WTC11 (cell line): ENCODE measurements around the gene EXOC4. TPM values are rescaled to one million over a fixed set of nuclear protein-coding genes. Genes with fewer than 3 reads are reported as not detected.

ENCODE experiments used
- ATAC-seq: fragments of 200-7000 bp; cut with Tn5 transposase; 2 replicates; pipeline ENCODE4 v1.10.0; 2021; ENCODE audit warnings: mild to moderate bottlenecking, moderate library complexity
- CTCF ChIA-PET: fragments of 300-600 bp; sonication (Branson Sonifier 250); formaldehyde crosslinking; loops from one replicate; lab custom pipeline; 2021; ENCODE audit warnings: antibody characterized with exemption; lab: Charles Lee
- POLR2A ChIA-PET: fragments of 350-600 bp; sonication (Branson Sonifier 250); formaldehyde crosslinking; loops from one replicate; lab custom pipeline; 2021; ENCODE audit warnings: antibody characterized with exemption; lab: Charles Lee
- DNase-seq: peaks from one replicate; pipeline ENCODE4 v3.0.0; 2021; ENCODE audit warnings: low spot score
- H3K27ac Mint-ChIP-seq: 2 replicates; pipeline ENCODE4 v1.8.0; 2021; ENCODE audit warnings: mixed read lengths
- H3K27me3 Mint-ChIP-seq: 2 replicates; pipeline ENCODE4 v1.8.0; 2021; ENCODE audit warnings: low read depth, mild to moderate bottlenecking, moderate library complexity, mixed read lengths
- H3K36me3 Mint-ChIP-seq: 2 replicates; pipeline ENCODE4 v1.8.0; 2021; ENCODE audit warnings: mixed read lengths
- H3K4me1 Mint-ChIP-seq: 2 replicates; pipeline ENCODE4 v1.8.0; 2022; ENCODE audit warnings: mixed read lengths
- H3K4me3 Mint-ChIP-seq: 2 replicates; pipeline ENCODE4 v1.8.0; 2021; ENCODE audit warnings: mild to moderate bottlenecking, moderate library complexity, mixed read lengths
- H3K9me3 Mint-ChIP-seq: 2 replicates; pipeline ENCODE4 v1.8.0; 2021; ENCODE audit warnings: mixed read lengths
- AR ChIP-seq: fragments of 250-450 bp; sonication (Bioruptor Pico); IDR thresholded peaks from 2 replicates; pipeline ENCODE4 v1.9.0; 2021; ENCODE audit warnings: mild to moderate bottlenecking
- CBFB ChIP-seq: sonication (generic); formaldehyde crosslinking; IDR thresholded peaks from 2 replicates; pipeline ENCODE4 v1.8.1; 2022; ENCODE audit warnings: mild to moderate bottlenecking, low read depth, missing genetic modification reagents
- CTCF ChIP-seq: fragments of 200-600 bp; IDR thresholded peaks from 2 replicates; pipeline ENCODE4 v1.8.0; 2022; ENCODE audit warnings: antibody characterized with exemption
- E2F5 ChIP-seq: sonication (generic); formaldehyde crosslinking; IDR thresholded peaks from 2 replicates; pipeline ENCODE4 v1.8.1; 2022; ENCODE audit warnings: mild to moderate bottlenecking, moderate library complexity, missing genetic modification reagents
- ELF4 ChIP-seq: sonication (generic); formaldehyde crosslinking; IDR thresholded peaks from 2 replicates; pipeline ENCODE4 v1.8.1; 2022; ENCODE audit warnings: low read depth, mild to moderate bottlenecking, moderate library complexity, missing genetic modification reagents
- JUN ChIP-seq: sonication (generic); formaldehyde crosslinking; IDR thresholded peaks from 2 replicates; pipeline ENCODE4 v1.8.0; 2023; ENCODE audit warnings: mild to moderate bottlenecking, missing genetic modification reagents
- MXD4 ChIP-seq: fragments of 250-450 bp; sonication (Bioruptor Pico); IDR thresholded peaks from 2 replicates; pipeline ENCODE4 v1.8.0; 2021; ENCODE audit warnings: mild to moderate bottlenecking, moderate library complexity, borderline replicate concordance
- NR2C2 ChIP-seq: sonication (generic); formaldehyde crosslinking; IDR thresholded peaks from 2 replicates; pipeline ENCODE4 v1.8.0; 2022; ENCODE audit warnings: mild to moderate bottlenecking, missing genetic modification reagents
- NR3C1 ChIP-seq: sonication (generic); formaldehyde crosslinking; conservative IDR thresholded peaks from 2 replicates; pipeline ENCODE4 v1.8.1; 2023; ENCODE audit warnings: low read depth, mild to moderate bottlenecking, missing genetic modification reagents
- OVOL2 ChIP-seq: fragments of 250-450 bp; sonication (Bioruptor Pico); IDR thresholded peaks from 2 replicates; pipeline ENCODE4 v1.9.0; 2021; ENCODE audit warnings: mild to moderate bottlenecking, borderline replicate concordance
- PRDM15 ChIP-seq: sonication (generic); formaldehyde crosslinking; IDR thresholded peaks from 2 replicates; pipeline ENCODE4 v1.8.0; 2022; ENCODE audit warnings: missing genetic modification reagents
- PREB ChIP-seq: sonication (generic); formaldehyde crosslinking; IDR thresholded peaks from 2 replicates; pipeline ENCODE4 v1.8.1; 2022; ENCODE audit warnings: mild to moderate bottlenecking, missing genetic modification reagents, moderate library complexity, borderline replicate concordance
- RELA ChIP-seq: sonication (generic); formaldehyde crosslinking; IDR thresholded peaks from 2 replicates; pipeline ENCODE4 v1.8.1; 2022; ENCODE audit warnings: missing genetic modification reagents, mild to moderate bottlenecking, borderline replicate concordance
- TEAD1 ChIP-seq: sonication (generic); formaldehyde crosslinking; IDR thresholded peaks from 2 replicates; pipeline ENCODE4 v1.8.0; 2022; ENCODE audit warnings: mild to moderate bottlenecking, missing genetic modification reagents
- TEAD4 ChIP-seq: sonication (generic); formaldehyde crosslinking; IDR thresholded peaks from 2 replicates; pipeline ENCODE4 v1.8.0; 2022; ENCODE audit warnings: mild to moderate bottlenecking, missing genetic modification reagents
- USF1 ChIP-seq: sonication (generic); formaldehyde crosslinking; IDR thresholded peaks from 2 replicates; pipeline ENCODE4 v1.8.0; 2022; ENCODE audit warnings: mild to moderate bottlenecking, missing genetic modification reagents
- ZNF281 ChIP-seq: sonication (generic); formaldehyde crosslinking; IDR thresholded peaks from 2 replicates; pipeline ENCODE4 v1.8.0; 2023; ENCODE audit warnings: mild to moderate bottlenecking, missing genetic modification reagents
- ZSCAN18 ChIP-seq: fragments of 250-450 bp; sonication (Bioruptor Pico); IDR thresholded peaks from 2 replicates; pipeline ENCODE4 v2.1.2; 2022; ENCODE audit warnings: mild to moderate bottlenecking, moderate library complexity
- total RNA-seq: library from RNA; stranded (reverse); gene quantifications from 3 replicates; pipeline ENCODE4 v1.2.3, GENCODE V29; 2021

The EXOC4 gene
- total RNA-seq, 1 experiment from 2014 or later: 62.0 TPM

- TF ChIP-seq PREB: no peak
- TF ChIP-seq ZSCAN18 (CRISPR knock-in tag): no peak
- TF ChIP-seq NR2C2 (CRISPR knock-in tag): no peak
- no peak for TF ChIP-seq ELF4
- no peak for TF ChIP-seq CBFB
- no peak for TF ChIP-seq JUN (CRISPR knock-in tag)
- TF ChIP-seq OVOL2 (CRISPR knock-in tag): no peak
- no peak for TF ChIP-seq PRDM15
- no peaks in the 10 kb centered on the region for H3K36me3 Mint-ChIP-seq
- no peaks in the 10 kb centered on the region for H3K27me3 Mint-ChIP-seq
- POLR2A ChIA-PET: no interaction called here
- no peak overlapping the region for H3K4me3 Mint-ChIP-seq
- peaks cover 14% of the 10 kb centered on the region for H3K4me1 Mint-ChIP-seq
- no peaks in the 10 kb centered on the region for H3K9me3 Mint-ChIP-seq
- ATAC-seq (no peak), DNase-seq (no peak)
- CTCF ChIA-PET: interaction anchor here (1.4 kb wide), 1 partner anchor 85 kb away, joined by 5 read pairs; no protein-coding TSS in a partner anchor
- no peak overlapping the region for H3K27ac Mint-ChIP-seq
Observed at GRCh38 chr7:134056816-134057215, 803.9 kb downstream of the EXOC4 start.

GRCh38 chr7:134058521-134058920 lies 805.6 kb downstream of the EXOC4 start:
- H3K27me3 Mint-ChIP-seq: no peaks in the 10 kb centered on the region
- ChIA-PET CTCF (no interaction called here), POLR2A (no interaction called here)
- H3K4me1 Mint-ChIP-seq: peaks cover 2% of the 10 kb centered on the region; the same call in 1 of the 2 replicates
- no peaks in the 10 kb centered on the region for H3K36me3 Mint-ChIP-seq
- H3K9me3 Mint-ChIP-seq: no peaks in the 10 kb centered on the region
- no peak overlapping the region for H3K27ac Mint-ChIP-seq
- ATAC-seq (no peak), DNase-seq (no peak)
- H3K4me3 Mint-ChIP-seq: no peak overlapping the region
- TF ChIP-seq OVOL2 (CRISPR knock-in tag) (no peak), TEAD1 (CRISPR knock-in tag) (no peak), AR (no peak), USF1 (no peak), ZNF281 (CRISPR knock-in tag) (no peak), E2F5 (CRISPR knock-in tag) (no peak), CTCF (no peak), NR2C2 (CRISPR knock-in tag) (no peak), MXD4 (CRISPR knock-in tag) (no peak), NR3C1 (CRISPR knock-in tag) (no peak), TEAD4 (no peak), RELA (CRISPR knock-in tag) (no peak)
